Measurements from ENCODE around the gene CMKLR1. TPM values are rescaled to one million over a fixed set of nuclear protein-coding genes. Genes with fewer than 3 reads are reported as not detected.

CMKLR1 gene
- total and polyA plus RNA-seq, 4 donors = 0.67 to 13.7 (median 5.8) TPM

DNA sequence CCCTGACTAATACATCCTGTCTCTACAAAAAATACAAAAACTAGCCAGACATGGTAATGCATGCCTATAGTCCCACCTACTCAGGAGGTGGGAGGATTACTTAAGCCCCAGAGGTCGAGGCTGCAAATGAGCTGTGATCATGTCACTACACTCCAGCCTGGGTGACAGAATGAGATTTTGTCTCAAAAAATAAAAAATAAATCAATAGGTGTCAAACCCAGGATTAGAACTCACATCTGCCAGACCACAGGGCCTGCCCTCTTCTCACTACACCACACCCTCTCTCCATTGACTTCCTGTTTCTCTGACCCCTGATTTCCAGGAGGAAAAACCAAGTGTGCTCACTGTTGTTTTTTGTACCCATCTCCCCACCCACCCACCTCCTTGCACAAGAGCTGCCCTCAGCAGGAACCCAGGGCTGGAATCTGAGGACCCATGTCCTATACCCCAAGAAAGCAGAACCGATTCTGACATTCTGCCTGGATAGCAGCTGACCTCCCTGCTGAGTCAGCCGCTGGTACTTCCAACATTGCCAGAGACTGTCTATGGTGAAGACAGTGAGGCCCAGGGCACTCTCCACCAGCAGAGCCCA, 6.2 kb downstream of the CMKLR1 start:
- H3K4me1 ChIP-seq (ENCODE audit: control insufficient read depth in 4 of 4, insufficient read depth in 4 of 4, low read length in 3 of 4) = no peaks in the 10 kb centered on the region
- no peak for DNase-seq (ENCODE audit: low spot score)
- H3K4me3 ChIP-seq (ENCODE audit: low read depth in 1 of 3, low read length in 3 of 3) = no peak overlapping the region
- TF ChIP-seq FOXA2 (IDR thresholded peaks at IDR 0.05) (no peak), EGR1 (IDR thresholded peaks at IDR 0.05; ENCODE audit: low read depth in 2 of 2) (no peak), NR2F2 (IDR thresholded peaks at IDR 0.05) (peak; percentile 47)
- TF ChIP-seq, protein P1, sequence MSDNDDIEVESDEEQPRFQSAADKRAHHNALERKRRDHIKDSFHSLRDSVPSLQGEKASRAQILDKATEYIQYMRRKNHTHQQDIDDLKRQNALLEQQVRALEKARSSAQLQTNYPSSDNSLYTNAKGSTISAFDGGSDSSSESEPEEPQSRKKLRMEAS (IDR thresholded peaks at IDR 0.05) = peak; percentile 27
- H3K27me3 ChIP-seq (ENCODE audit: control insufficient read depth in 4 of 4, insufficient read depth in 4 of 4, low read length in 3 of 4) = no peaks in the 10 kb centered on the region
- H3K27ac ChIP-seq (ENCODE audit: low read depth in 1 of 2, low read length in 2 of 2) = no peak overlapping the region
- no peaks in the 10 kb centered on the region for H3K9me3 ChIP-seq (ENCODE audit: control insufficient read depth in 4 of 4, low read length in 3 of 4)
- 46% methylated on average over 3 of the region's 3 CpGs for WGBS
- H3K36me3 ChIP-seq (ENCODE audit: control insufficient read depth in 4 of 4, insufficient read depth in 3 of 4, low read depth in 1 of 4, low read length in 3 of 4) = no peaks in the 10 kb centered on the region
- H3K9ac ChIP-seq (ENCODE audit: low read depth in 1 of 2, low read length in 2 of 2) = no peak overlapping the region

DNA sequence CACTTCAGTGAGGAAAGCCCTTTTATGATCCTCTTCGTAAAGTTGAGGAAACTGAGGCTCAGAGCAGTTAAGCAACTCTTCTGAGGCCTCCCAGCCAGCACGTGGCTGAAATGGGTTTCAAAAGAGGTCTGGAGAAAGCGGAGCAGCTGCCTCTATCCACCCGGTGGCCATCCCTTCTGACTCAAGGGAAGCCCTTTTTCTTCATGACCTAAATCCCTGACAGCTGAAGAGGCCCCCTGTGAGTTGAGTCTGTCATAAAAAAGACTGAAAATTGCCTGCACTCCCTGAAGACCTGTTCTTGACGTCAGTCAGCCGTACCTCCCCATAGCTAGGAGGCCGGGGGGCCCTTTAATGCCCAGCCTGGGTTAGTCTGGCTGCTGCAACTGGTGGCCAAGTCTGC, 10.7 kb downstream of the CMKLR1 start:
- TF ChIP-seq HNF4G (IDR thresholded peaks at IDR 0.05) (no peak), YY1 (IDR thresholded peaks at IDR 0.05) (no peak), TAF1 (conservative IDR thresholded peaks at IDR 0.05) (no peak), EGR1 (IDR thresholded peaks at IDR 0.05; ENCODE audit: low read depth in 2 of 2) (no peak), FOXA2 (IDR thresholded peaks at IDR 0.05) (no peak), RAD21 (IDR thresholded peaks at IDR 0.05) (no peak), NR2F2 (IDR thresholded peaks at IDR 0.05) (no peak), HNF4A (conservative IDR thresholded peaks at IDR 0.05) (no peak)
- TF ChIP-seq, protein P1 (IDR thresholded peaks at IDR 0.05) = no peak
- TF ChIP-seq, protein P2, sequence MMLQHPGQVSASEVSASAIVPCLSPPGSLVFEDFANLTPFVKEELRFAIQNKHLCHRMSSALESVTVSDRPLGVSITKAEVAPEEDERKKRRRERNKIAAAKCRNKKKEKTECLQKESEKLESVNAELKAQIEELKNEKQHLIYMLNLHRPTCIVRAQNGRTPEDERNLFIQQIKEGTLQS (IDR thresholded peaks at IDR 0.05) = no peak
- H3K27me3 ChIP-seq (ENCODE audit: control insufficient read depth in 4 of 4, insufficient read depth in 4 of 4, low read length in 3 of 4) = no peaks in the 10 kb centered on the region
- H3K36me3 ChIP-seq (ENCODE audit: control insufficient read depth in 4 of 4, insufficient read depth in 3 of 4, low read depth in 1 of 4, low read length in 3 of 4) = peaks cover 0 to 2% (median 0%) of the 10 kb centered on the region in 4 donors
- no peaks in the 10 kb centered on the region for H3K9me3 ChIP-seq (ENCODE audit: control insufficient read depth in 4 of 4, low read length in 3 of 4)
- no peak overlapping the region for H3K9ac ChIP-seq (ENCODE audit: low read depth in 1 of 2, low read length in 2 of 2)
- H3K4me3 ChIP-seq (ENCODE audit: low read depth in 1 of 3, low read length in 3 of 3) = no peak overlapping the region
- DNase-seq (ENCODE audit: low spot score) = no peak
- no peaks in the 10 kb centered on the region for H3K4me1 ChIP-seq (ENCODE audit: control insufficient read depth in 4 of 4, insufficient read depth in 4 of 4, low read length in 3 of 4)
- WGBS = 84% methylated on average over 7 of the region's 7 CpGs
- no peak overlapping the region for H3K27ac ChIP-seq (ENCODE audit: low read depth in 1 of 2, low read length in 2 of 2)

DNA sequence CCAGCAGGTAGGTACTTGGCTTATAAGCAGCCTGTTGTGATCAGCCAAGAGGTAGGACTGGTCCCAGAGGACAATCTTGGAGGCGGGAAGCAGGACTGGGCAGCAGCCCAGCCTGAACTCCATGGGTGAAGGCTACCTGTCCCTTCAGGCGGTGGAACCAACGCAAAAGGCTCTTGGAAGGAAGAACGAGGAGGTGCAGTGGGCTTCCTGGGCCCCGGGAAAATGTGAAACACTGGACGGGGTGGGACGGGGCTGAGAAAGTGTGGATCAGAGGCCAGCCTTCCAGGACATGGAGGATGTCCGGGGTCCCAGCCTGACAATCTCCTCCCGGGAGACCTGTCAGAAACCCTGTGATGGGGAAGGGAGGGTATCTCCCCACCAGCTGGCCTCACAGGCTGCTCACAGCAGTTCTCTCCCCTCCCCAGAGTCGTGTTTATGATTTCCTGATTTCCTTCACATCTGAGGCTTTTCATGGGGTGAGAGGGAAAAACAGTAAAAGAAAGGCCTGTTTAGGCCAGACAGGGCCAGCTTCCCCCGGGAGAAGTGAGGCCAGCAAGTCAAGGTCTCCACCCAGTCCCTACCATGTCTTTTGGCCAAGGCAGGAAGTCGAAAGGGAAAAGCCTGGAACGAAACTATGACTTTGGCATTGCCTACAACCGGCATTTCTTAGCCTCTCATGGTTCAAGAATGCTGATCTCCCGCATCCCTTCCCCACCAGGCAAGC, 11.3 kb downstream of the CMKLR1 start:
- 70% methylated on average over 15 of the region's 15 CpGs for WGBS
- DNase-seq (ENCODE audit: low spot score) = no peak
- H3K9me3 ChIP-seq (ENCODE audit: control insufficient read depth in 4 of 4, low read length in 3 of 4) = no peaks in the 10 kb centered on the region
- no peaks in the 10 kb centered on the region for H3K4me1 ChIP-seq (ENCODE audit: control insufficient read depth in 4 of 4, insufficient read depth in 4 of 4, low read length in 3 of 4)
- H3K4me3 ChIP-seq (ENCODE audit: low read depth in 1 of 3, low read length in 3 of 3) = no peak overlapping the region
- TF ChIP-seq YY1 (IDR thresholded peaks at IDR 0.05) = no peak
- peak; percentile 69 for TF ChIP-seq NR2F2 (IDR thresholded peaks at IDR 0.05)
- peaks cover 0 to 2% (median 0%) of the 10 kb centered on the region in 4 donors for H3K36me3 ChIP-seq (ENCODE audit: control insufficient read depth in 4 of 4, insufficient read depth in 3 of 4, low read depth in 1 of 4, low read length in 3 of 4)
- no peak overlapping the region for H3K9ac ChIP-seq (ENCODE audit: low read depth in 1 of 2, low read length in 2 of 2)
- H3K27ac ChIP-seq (ENCODE audit: low read depth in 1 of 2, low read length in 2 of 2) = no peak overlapping the region
- no peaks in the 10 kb centered on the region for H3K27me3 ChIP-seq (ENCODE audit: control insufficient read depth in 4 of 4, insufficient read depth in 4 of 4, low read length in 3 of 4)

DNA sequence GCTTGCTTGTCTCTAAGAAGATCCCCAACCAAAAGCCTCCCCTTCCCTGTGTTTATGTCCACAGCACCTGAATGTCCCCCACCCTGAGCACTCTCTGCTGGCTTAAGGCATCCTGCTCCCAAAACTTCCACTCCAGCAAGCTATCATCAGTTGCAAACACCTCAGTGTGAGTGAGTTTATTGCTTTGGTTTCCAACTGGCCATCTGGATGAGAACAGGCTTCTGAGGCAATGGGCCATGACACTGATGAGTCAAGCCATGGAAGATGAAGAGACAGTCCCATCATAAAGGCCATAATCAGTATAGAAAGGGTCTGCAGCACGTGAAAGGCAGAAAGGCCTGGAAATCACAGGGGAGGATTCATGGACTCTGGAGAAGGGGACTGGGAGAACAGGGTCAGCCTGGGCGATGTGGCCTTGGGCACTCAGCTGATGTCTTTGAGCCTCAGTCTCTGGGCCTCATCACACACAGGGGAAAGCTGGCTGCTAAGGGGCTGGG, 12.8 kb downstream of the CMKLR1 start:
- no peaks in the 10 kb centered on the region for H3K27me3 ChIP-seq (ENCODE audit: control insufficient read depth in 4 of 4, insufficient read depth in 4 of 4, low read length in 3 of 4)
- H3K4me3 ChIP-seq (ENCODE audit: low read depth in 1 of 3, low read length in 3 of 3) = no peak overlapping the region
- H3K9ac ChIP-seq (ENCODE audit: low read depth in 1 of 2, low read length in 2 of 2) = no peak overlapping the region
- peaks cover 0 to 2% (median 0%) of the 10 kb centered on the region in 4 donors for H3K36me3 ChIP-seq (ENCODE audit: control insufficient read depth in 4 of 4, insufficient read depth in 3 of 4, low read depth in 1 of 4, low read length in 3 of 4)
- 81% methylated on average over 2 of the region's 2 CpGs for WGBS
- no peak overlapping the region for H3K27ac ChIP-seq (ENCODE audit: low read depth in 1 of 2, low read length in 2 of 2)
- H3K4me1 ChIP-seq (ENCODE audit: control insufficient read depth in 4 of 4, insufficient read depth in 4 of 4, low read length in 3 of 4) = no peaks in the 10 kb centered on the region
- DNase-seq (ENCODE audit: low spot score) = no peak
- H3K9me3 ChIP-seq (ENCODE audit: control insufficient read depth in 4 of 4, low read length in 3 of 4) = no peaks in the 10 kb centered on the region
- TF ChIP-seq, protein P3, sequence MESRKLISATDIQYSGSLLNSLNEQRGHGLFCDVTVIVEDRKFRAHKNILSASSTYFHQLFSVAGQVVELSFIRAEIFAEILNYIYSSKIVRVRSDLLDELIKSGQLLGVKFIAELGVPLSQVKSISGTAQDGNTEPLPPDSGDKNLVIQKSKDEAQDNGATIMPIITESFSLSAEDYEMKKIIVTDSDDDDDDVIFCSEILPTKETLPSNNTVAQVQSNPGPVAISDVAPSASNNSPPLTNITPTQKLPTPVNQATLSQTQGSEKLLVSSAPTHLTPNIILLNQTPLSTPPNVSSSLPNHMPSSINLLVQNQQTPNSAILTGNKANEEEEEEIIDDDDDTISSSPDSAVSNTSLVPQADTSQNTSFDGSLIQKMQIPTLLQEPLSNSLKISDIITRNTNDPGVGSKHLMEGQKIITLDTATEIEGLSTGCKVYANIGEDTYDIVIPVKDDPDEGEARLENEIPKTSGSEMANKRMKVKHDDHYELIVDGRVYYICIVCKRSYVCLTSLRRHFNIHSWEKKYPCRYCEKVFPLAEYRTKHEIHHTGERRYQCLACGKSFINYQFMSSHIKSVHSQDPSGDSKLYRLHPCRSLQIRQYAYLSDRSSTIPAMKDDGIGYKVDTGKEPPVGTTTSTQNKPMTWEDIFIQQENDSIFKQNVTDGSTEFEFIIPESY (IDR thresholded peaks at IDR 0.05) = no peak
- TF ChIP-seq TAF1 (conservative IDR thresholded peaks at IDR 0.05) (no peak), RAD21 (IDR thresholded peaks at IDR 0.05) (no peak), HNF4A (conservative IDR thresholded peaks at IDR 0.05) (no peak), FOXA2 (IDR thresholded peaks at IDR 0.05) (no peak), JUND (IDR thresholded peaks at IDR 0.05) (no peak), GABPA (IDR thresholded peaks at IDR 0.05 in 1 of 2, conservative IDR thresholded peaks at IDR 0.05 in 1 of 2) (no peak), NR2F2 (IDR thresholded peaks at IDR 0.05) (no peak), EGR1 (IDR thresholded peaks at IDR 0.05; ENCODE audit: low read depth in 2 of 2) (no peak), YY1 (IDR thresholded peaks at IDR 0.05) (no peak), SP1 (IDR thresholded peaks at IDR 0.05) (no peak), RXRA (IDR thresholded peaks at IDR 0.05) (no peak), FOXA1 (IDR thresholded peaks at IDR 0.05) (no peak), HNF4G (IDR thresholded peaks at IDR 0.05) (no peak)
- TF ChIP-seq, protein P4, sequence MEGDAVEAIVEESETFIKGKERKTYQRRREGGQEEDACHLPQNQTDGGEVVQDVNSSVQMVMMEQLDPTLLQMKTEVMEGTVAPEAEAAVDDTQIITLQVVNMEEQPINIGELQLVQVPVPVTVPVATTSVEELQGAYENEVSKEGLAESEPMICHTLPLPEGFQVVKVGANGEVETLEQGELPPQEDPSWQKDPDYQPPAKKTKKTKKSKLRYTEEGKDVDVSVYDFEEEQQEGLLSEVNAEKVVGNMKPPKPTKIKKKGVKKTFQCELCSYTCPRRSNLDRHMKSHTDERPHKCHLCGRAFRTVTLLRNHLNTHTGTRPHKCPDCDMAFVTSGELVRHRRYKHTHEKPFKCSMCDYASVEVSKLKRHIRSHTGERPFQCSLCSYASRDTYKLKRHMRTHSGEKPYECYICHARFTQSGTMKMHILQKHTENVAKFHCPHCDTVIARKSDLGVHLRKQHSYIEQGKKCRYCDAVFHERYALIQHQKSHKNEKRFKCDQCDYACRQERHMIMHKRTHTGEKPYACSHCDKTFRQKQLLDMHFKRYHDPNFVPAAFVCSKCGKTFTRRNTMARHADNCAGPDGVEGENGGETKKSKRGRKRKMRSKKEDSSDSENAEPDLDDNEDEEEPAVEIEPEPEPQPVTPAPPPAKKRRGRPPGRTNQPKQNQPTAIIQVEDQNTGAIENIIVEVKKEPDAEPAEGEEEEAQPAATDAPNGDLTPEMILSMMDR (IDR thresholded peaks at IDR 0.05; ENCODE audit: low read depth, low read length, missing input control) = no peak

Measured in liver (tissue), 9 donors.